HFFc6 (cell line): ENCODE results near the gene ACACB. TPM values are rescaled to one million over a fixed set of nuclear protein-coding genes. Genes with fewer than 3 reads are reported as not detected.

ENCODE experiments used
- DNase-seq: peaks from one replicate; pipeline ENCODE4 v3.0.0-alpha.2; 2018
- H3K27ac Mint-ChIP-seq: 2 replicates; pipeline ENCODE4 v1.8.0; 2020; ENCODE audit warnings: mild to moderate bottlenecking, mixed read lengths
- H3K27me3 Mint-ChIP-seq: 2 replicates; pipeline ENCODE4 v1.8.0; 2021; ENCODE audit warnings: mild to moderate bottlenecking, moderate library complexity, mixed read lengths; ENCODE audit not compliant: insufficient read depth
- H3K36me3 Mint-ChIP-seq: 2 replicates; pipeline ENCODE4 v1.8.0; 2021; ENCODE audit warnings: low read depth, mixed read lengths
- H3K4me1 Mint-ChIP-seq: 2 replicates; pipeline ENCODE4 v1.8.0; 2020; ENCODE audit warnings: low read depth, mixed read lengths
- H3K4me3 Mint-ChIP-seq: 2 replicates; pipeline ENCODE4 v1.8.0; 2020; ENCODE audit warnings: mild to moderate bottlenecking, moderate library complexity, mixed read lengths
- H3K9me3 Mint-ChIP-seq: 2 replicates; pipeline ENCODE4 v1.8.0; 2020; ENCODE audit warnings: mild to moderate bottlenecking, mixed read lengths
- CTCF ChIP-seq: fragments of 200-600 bp; sonication (generic); IDR thresholded peaks from 2 replicates; pipeline ENCODE4 v1.5.0; 2021; ENCODE audit warnings: antibody characterized with exemption, mild to moderate bottlenecking
- total RNA-seq, 6 experiments: library from RNA; stranded (reverse); fragmentation: NEBNext Ultra II Directional; extraction: Animal tissue kit (Norgen Biotek cat#: 25700); gene quantifications; 2 replicates in 1 of 6; 3 replicates in 5 of 6; pipeline ENCODE4 v1.2.3, GENCODE V29; 2021

Gene ACACB
- total RNA-seq, 6 experiments from 2014 or later = 1.0 to 2.1 (median 1.3) TPM

GRCh38 chr12:109188108-109188712, 71.8 kb downstream of the ACACB start:
- Mint-ChIP-seq H3K4me1 (peaks cover 10% of the 10 kb centered on the region; the same call in 1 of the 2 replicates), H3K4me3 (no peak overlapping the region), H3K9me3 (no peaks in the 10 kb centered on the region), H3K27ac (no peak overlapping the region), H3K36me3 (0 out of 2 replicates have a peak, but pooled peaks cover 3% of the 10 kb centered on the region), H3K27me3 (no peaks in the 10 kb centered on the region)
- no peak for TF ChIP-seq CTCF
- no peak for DNase-seq

GRCh38 chr12:109189291-109189690, 72.9 kb downstream of the ACACB start:
- TF ChIP-seq CTCF = no peak
- Mint-ChIP-seq H3K27ac (no peak overlapping the region), H3K36me3 (0 out of 2 replicates have a peak, but pooled peaks cover 3% of the 10 kb centered on the region), H3K9me3 (no peaks in the 10 kb centered on the region), H3K4me1 (peaks cover 10% of the 10 kb centered on the region; the same call in 1 of the 2 replicates), H3K27me3 (no peaks in the 10 kb centered on the region), H3K4me3 (no peak overlapping the region)
- no peak for DNase-seq

GRCh38 chr12:109191621-109192250, 75.3 kb downstream of the ACACB start:
- H3K27me3 Mint-ChIP-seq = no peaks in the 10 kb centered on the region; the same call in 1 of the 2 replicates
- no peaks in the 10 kb centered on the region for H3K36me3 Mint-ChIP-seq
- TF ChIP-seq CTCF = no peak
- DNase-seq = no peak
- no peak overlapping the region for H3K4me3 Mint-ChIP-seq
- H3K9me3 Mint-ChIP-seq = no peaks in the 10 kb centered on the region; the same call in 1 of the 2 replicates
- H3K4me1 Mint-ChIP-seq = peaks cover 10% of the 10 kb centered on the region; the same call in 1 of the 2 replicates
- peak overlapping the region; percentile 51; the same call in 1 of the 2 replicates for H3K27ac Mint-ChIP-seq

GRCh38 chr12:109192358-109192757, 76.0 kb downstream of the ACACB start:
- Mint-ChIP-seq H3K4me3 (no peak overlapping the region), H3K27ac (0 out of 2 replicates have a peak overlapping the region, but pooled peaks have one; percentile 51), H3K36me3 (no peaks in the 10 kb centered on the region), H3K27me3 (no peaks in the 10 kb centered on the region; the same call in 1 of the 2 replicates), H3K9me3 (peaks cover 3% of the 10 kb centered on the region; the same call in 1 of the 2 replicates), H3K4me1 (peaks cover 10% of the 10 kb centered on the region; the same call in 1 of the 2 replicates)
- TF ChIP-seq CTCF = no peak
- DNase-seq = peak; percentile 60

GRCh38 chr12:109193896-109194295, 77.5 kb downstream of the ACACB start:
- H3K4me1 Mint-ChIP-seq = peaks cover 10% of the 10 kb centered on the region; the same call in 1 of the 2 replicates
- no peaks in the 10 kb centered on the region for H3K36me3 Mint-ChIP-seq
- H3K9me3 Mint-ChIP-seq = peaks cover 4% of the 10 kb centered on the region; the same call in 1 of the 2 replicates
- H3K4me3 Mint-ChIP-seq = no peak overlapping the region
- no peak overlapping the region for H3K27ac Mint-ChIP-seq
- DNase-seq = no peak
- no peak for TF ChIP-seq CTCF
- H3K27me3 Mint-ChIP-seq = no peaks in the 10 kb centered on the region; the same call in 1 of the 2 replicates
